ENCODE data around the gene NACA2. TPM values are rescaled to one million over a fixed set of nuclear protein-coding genes. Genes with fewer than 3 reads are reported as not detected.

The NACA2 gene
- total RNA-seq, 1 experiment from 2014 or later, result not detected

DNA sequence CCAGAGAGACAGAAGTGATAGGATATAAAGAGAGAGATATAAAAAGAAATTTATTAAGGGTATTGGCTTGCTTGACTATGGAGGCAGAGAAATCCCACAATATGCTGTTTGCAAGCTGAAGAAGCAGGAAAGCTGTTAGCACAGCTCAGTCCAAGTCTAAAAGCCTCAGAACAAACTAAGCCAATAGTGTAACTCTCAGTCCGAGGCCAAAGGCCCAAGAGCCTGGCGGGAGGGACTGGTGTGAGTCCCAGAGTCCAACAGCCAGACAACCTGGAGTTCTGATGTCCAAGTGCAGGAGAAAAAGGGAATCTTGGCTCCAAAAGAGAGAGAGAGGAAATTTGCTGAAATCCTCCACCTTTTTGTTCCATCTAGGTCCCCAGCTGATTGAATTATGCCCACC lies 30.3 kb upstream of the NACA2 start:
- ChIA-PET POLR2A (no interaction called here), RAD21 (ENCODE audit: low non-redundant PET in 1 of 2, low total read pairs in 2 of 2, uncharacterized antibody in 2 of 2, unreplicated experiment in 2 of 2) (no interaction called here), CTCF (no interaction called here)
- Histone ChIP-seq H3K27ac (ENCODE audit: low read depth, low read length) (no peak overlapping the region), H3K9me3 (ENCODE audit: control insufficient read depth in 1 of 2, insufficient read depth in 1 of 2, low read depth in 1 of 2, low read length in 2 of 2) (peaks cover 12 to 16% of the 10 kb centered on the region in 2 experiments; a peak in 3 of 4 replicates), H3K4me3 (replicated peaks in 1 of 2; ENCODE audit: low read depth in 1 of 2, low read length in 2 of 2) (no peak overlapping the region), H4K20me1 (ENCODE audit: insufficient read depth) (no peaks in the 10 kb centered on the region), H3K4me1 (ENCODE audit: control insufficient read depth in 1 of 2, insufficient read depth in 2 of 2, low read length in 2 of 2) (no peaks in the 10 kb centered on the region), H3K27me3 (ENCODE audit: insufficient read depth, low read length) (no peaks in the 10 kb centered on the region), H3K9ac (ENCODE audit: low read length) (no peak overlapping the region), H3K36me3 (ENCODE audit: control insufficient read depth in 1 of 2, insufficient read depth in 2 of 2, low read length in 2 of 2) (no peaks in the 10 kb centered on the region), H3K4me2 (ENCODE audit: low read length) (no peak overlapping the region), H3K79me2 (ENCODE audit: insufficient read depth, low read length) (no peaks in the 10 kb centered on the region), H3K9me2 (ENCODE audit: insufficient read depth) (no peaks in the 10 kb centered on the region), H2AFZ (ENCODE audit: low read depth, low read length, poor library complexity, severe bottlenecking) (no peak overlapping the region)
- intact Hi-C loops (cut with micrococcal nuclease), result no loop called here
- DNase-seq (ENCODE audit: low read depth, low spot score), result no peak
- TF ChIP-seq SP1 (IDR thresholded peaks at IDR 0.05; ENCODE audit: low read depth) (no peak), TCF7L2 (IDR thresholded peaks at IDR 0.05; ENCODE audit: borderline replicate concordance, extremely low read depth, insufficient read depth, insufficient read length) (no peak), JUND (IDR thresholded peaks at IDR 0.05) (no peak), POLR2A (IDR thresholded peaks at IDR 0.05; ENCODE audit: borderline replicate concordance, extremely low read depth, insufficient read depth, insufficient read length) (no peak), EZH2 (IDR thresholded peaks at IDR 0.05) (no peak), RAD21 (IDR thresholded peaks at IDR 0.05; ENCODE audit: low read depth) (no peak), ELF1 (IDR thresholded peaks at IDR 0.05; ENCODE audit: borderline replicate concordance, low read depth) (no peak), EGR1 (IDR thresholded peaks at IDR 0.05; ENCODE audit: low read depth) (no peak), FOSL1 (IDR thresholded peaks at IDR 0.05; ENCODE audit: low read depth) (no peak), POLR2AphosphoS5 (IDR thresholded peaks at IDR 0.05; ENCODE audit: low read depth, low read length) (no peak), EZH2phosphoT487 (IDR thresholded peaks at IDR 0.05; ENCODE audit: borderline replicate concordance) (no peak), CBX3 (IDR thresholded peaks at IDR 0.05; ENCODE audit: low read depth) (no peak), YY1 (IDR thresholded peaks at IDR 0.05; ENCODE audit: extremely low read depth, insufficient replicate concordance, low read depth, low read length) (no peak)
- TF ChIP-seq, protein P1, sequence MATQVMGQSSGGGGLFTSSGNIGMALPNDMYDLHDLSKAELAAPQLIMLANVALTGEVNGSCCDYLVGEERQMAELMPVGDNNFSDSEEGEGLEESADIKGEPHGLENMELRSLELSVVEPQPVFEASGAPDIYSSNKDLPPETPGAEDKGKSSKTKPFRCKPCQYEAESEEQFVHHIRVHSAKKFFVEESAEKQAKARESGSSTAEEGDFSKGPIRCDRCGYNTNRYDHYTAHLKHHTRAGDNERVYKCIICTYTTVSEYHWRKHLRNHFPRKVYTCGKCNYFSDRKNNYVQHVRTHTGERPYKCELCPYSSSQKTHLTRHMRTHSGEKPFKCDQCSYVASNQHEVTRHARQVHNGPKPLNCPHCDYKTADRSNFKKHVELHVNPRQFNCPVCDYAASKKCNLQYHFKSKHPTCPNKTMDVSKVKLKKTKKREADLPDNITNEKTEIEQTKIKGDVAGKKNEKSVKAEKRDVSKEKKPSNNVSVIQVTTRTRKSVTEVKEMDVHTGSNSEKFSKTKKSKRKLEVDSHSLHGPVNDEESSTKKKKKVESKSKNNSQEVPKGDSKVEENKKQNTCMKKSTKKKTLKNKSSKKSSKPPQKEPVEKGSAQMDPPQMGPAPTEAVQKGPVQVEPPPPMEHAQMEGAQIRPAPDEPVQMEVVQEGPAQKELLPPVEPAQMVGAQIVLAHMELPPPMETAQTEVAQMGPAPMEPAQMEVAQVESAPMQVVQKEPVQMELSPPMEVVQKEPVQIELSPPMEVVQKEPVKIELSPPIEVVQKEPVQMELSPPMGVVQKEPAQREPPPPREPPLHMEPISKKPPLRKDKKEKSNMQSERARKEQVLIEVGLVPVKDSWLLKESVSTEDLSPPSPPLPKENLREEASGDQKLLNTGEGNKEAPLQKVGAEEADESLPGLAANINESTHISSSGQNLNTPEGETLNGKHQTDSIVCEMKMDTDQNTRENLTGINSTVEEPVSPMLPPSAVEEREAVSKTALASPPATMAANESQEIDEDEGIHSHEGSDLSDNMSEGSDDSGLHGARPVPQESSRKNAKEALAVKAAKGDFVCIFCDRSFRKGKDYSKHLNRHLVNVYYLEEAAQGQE (IDR thresholded peaks at IDR 0.05; ENCODE audit: low read depth), result no peak
- no peak for ATAC-seq
- BruUV-seq (replicated peaks), result no TSS peak
